HEK293T (cell line): ENCODE measurements around the gene ILKAP.

ENCODE experiments used
- BHLHE40 ChIP-seq: fragments of 450-650 bp; IDR thresholded peaks from 2 replicates; pipeline ENCODE4 v1.6.1; 2016; ENCODE audit warnings: mild to moderate bottlenecking, moderate library complexity, borderline replicate concordance
- FOXA1 ChIP-seq: fragments of 450-650 bp; IDR thresholded peaks from 2 replicates; pipeline ENCODE4 v1.6.1; 2016; ENCODE audit warnings: mild to moderate bottlenecking
- FOXK2 ChIP-seq: fragments of 450-650 bp; IDR thresholded peaks from 2 replicates; pipeline ENCODE4 v1.6.1; 2016; ENCODE audit warnings: mild to moderate bottlenecking
- FOXM1 ChIP-seq: fragments of 450-650 bp; IDR thresholded peaks from 2 replicates; pipeline ENCODE4 v1.6.1; 2017; ENCODE audit warnings: mild to moderate bottlenecking, borderline replicate concordance
- HDGF ChIP-seq: fragments of 450-650 bp; IDR thresholded peaks from 2 replicates; pipeline ENCODE4 v1.6.1; 2017; ENCODE audit warnings: antibody characterized with exemption, borderline replicate concordance
- L3MBTL2 ChIP-seq: fragments of 450-650 bp; conservative IDR thresholded peaks from 2 replicates; pipeline ENCODE4 v1.6.1; 2016; ENCODE audit warnings: mild to moderate bottlenecking
- NFRKB ChIP-seq: fragments of 450-650 bp; IDR thresholded peaks from 2 replicates; pipeline ENCODE4 v1.6.1; 2016; ENCODE audit warnings: mild to moderate bottlenecking, moderate library complexity
- SP1 ChIP-seq: fragments of 450-650 bp; IDR thresholded peaks from 2 replicates; pipeline ENCODE4 v1.6.1; 2017
- SUZ12 ChIP-seq: fragments of 450-650 bp; IDR thresholded peaks from 2 replicates; pipeline ENCODE4 v1.6.1; 2016; ENCODE audit warnings: mild to moderate bottlenecking
- TARDBP ChIP-seq: fragments of 450-650 bp; IDR thresholded peaks from 2 replicates; pipeline ENCODE4 v1.6.1; 2016
- TF ChIP-seq, protein P1 (sequence below): fragments of 450-650 bp; IDR thresholded peaks from 2 replicates; pipeline ENCODE4 v1.6.1; 2016

DNA sequence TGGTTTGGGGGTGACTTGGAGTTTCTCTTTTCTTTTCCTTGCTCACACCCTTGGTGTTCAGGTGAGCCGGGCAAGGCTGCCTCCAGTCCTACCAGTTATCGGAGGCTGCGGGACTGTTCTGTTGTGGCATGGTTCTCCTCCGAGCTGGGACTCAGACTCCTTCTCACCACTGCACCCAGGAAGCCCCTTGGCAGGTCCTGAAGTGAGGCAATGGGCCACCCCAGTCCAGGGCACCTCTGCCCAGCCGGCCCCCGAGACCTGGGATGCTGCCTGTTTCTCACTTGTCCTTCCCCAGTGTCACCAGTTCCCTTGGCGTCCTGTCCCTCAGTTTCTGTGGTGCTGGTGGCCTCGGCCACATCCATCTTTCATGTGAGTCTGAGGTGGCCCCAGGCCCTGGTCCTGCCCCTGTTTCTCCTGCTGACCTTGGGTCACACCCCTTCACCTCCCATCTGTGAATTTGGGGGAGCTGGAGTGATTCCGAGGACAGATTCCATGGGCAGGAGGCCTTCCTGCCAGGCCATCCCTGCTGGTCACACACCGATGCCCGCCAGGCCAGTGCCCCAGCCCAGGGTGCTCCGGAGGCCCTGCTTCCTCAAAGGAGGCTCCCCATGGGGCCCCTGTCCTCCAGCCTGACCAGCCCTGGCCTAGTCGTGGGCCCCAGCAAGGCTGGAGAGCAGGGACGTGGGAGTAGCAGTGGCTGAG, 71.6 kb downstream of the ILKAP start:
- TF ChIP-seq SUZ12 (no peak), L3MBTL2 (no peak), FOXA1 (no peak), NFRKB (no peak), BHLHE40 (no peak), TARDBP (no peak), FOXM1 (no peak), SP1 (no peak), FOXK2 (no peak), HDGF (no peak)
- TF ChIP-seq, protein P1, sequence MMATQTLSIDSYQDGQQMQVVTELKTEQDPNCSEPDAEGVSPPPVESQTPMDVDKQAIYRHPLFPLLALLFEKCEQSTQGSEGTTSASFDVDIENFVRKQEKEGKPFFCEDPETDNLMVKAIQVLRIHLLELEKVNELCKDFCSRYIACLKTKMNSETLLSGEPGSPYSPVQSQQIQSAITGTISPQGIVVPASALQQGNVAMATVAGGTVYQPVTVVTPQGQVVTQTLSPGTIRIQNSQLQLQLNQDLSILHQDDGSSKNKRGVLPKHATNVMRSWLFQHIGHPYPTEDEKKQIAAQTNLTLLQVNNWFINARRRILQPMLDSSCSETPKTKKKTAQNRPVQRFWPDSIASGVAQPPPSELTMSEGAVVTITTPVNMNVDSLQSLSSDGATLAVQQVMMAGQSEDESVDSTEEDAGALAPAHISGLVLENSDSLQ = no peak
